Measurements from ENCODE around the gene BSN. TPM values are rescaled to one million over a fixed set of nuclear protein-coding genes. Genes with fewer than 3 reads are reported as not detected.

Gene BSN
- polyA plus RNA-seq, 1 donor, result 1.2 TPM

DNA sequence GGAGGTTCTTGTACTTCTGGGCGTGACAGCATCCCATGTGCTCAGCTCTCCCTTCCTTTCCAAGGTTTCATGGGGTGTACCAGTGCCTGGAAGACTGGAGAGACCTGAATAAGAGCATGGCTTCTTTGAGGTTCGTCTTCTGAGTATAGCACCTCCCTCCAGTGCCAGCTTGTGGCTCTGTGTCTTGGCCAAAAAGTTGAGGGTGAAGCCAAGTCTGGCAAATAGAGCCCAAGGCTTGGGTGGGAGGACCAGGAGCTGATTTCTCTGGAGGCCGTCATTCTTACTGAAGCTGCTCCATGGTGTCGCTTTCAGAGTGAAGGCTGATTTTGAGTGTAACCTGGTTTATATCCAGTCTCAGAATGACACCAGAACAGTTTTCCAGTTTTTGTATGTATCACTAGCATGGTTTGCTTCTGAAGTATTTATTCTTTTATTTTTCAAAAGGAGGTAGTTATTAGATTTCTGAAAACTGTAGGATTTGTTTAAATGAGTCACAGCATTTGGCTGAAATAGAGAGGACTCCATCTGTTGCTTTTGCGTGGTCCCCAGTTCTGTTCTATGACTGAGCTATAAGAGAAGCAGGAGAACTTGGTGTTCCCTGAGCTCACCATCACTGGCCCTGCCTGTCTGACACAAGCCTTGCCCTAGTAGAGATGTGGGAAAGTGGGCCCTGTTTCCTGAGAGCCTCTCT lies 47.2 kb downstream of the BSN start:
- no peak for DNase-seq (ENCODE audit: low read depth)

- no peak for DNase-seq (ENCODE audit: low read depth)
These were observed 47.8 kb downstream of the BSN start for GRCh38 chr3:49602049-49602554.

- no peak for DNase-seq (ENCODE audit: low read depth)
These were observed 48.7 kb downstream of the BSN start for GRCh38 chr3:49602877-49603411.

DNA sequence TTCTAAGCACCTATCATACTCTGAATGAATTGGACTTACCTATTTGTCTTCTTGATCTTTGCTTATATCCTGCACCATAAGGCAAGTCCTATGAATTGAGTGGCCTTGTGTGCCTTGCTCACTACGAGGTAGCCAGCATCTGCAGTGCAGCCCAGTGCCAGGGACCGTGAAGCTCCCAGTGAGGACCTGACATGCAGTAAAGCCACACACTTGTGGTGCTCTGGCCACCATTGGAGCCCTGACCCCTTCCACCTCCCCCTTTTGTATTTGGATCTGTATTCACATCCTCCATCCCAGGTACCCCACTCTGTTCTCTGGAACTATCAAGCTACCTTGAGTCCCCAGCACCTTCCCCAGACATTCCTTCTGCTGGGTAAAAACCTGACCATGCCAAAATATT lies 52.1 kb downstream of the BSN start:
- no peak for DNase-seq (ENCODE audit: low read depth)

DNA sequence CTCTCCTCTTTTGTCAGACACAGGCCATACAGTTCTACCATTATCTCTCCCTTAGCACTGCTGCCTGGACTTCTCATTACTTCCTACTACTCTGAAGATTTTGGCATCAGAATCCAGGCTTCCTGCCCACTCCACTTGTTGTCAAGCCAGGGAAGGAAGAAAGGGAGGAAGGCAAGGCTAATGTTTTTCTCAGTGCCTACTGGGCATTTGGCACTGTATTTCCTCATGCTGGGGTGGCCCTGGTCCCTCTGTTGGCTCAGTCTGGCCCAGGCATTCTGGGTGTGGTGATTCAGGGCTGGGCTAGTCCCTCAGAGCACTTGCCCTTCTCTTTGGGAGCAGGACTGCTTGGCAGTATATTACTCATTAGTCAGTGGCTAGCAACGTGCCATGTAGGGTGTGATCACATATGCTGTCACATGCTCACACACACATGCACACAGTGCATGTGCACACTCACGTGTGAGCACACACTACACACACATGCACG lies 52.9 kb downstream of the BSN start:
- no peak for DNase-seq (ENCODE audit: low read depth)

GRCh38 chr3:49607796-49608195 lies 53.5 kb downstream of the BSN start:
- DNase-seq (ENCODE audit: low read depth), result no peak

GRCh38 chr3:49609314-49609713 lies 55.0 kb downstream of the BSN start:
- DNase-seq (ENCODE audit: low read depth), result no peak

DNA sequence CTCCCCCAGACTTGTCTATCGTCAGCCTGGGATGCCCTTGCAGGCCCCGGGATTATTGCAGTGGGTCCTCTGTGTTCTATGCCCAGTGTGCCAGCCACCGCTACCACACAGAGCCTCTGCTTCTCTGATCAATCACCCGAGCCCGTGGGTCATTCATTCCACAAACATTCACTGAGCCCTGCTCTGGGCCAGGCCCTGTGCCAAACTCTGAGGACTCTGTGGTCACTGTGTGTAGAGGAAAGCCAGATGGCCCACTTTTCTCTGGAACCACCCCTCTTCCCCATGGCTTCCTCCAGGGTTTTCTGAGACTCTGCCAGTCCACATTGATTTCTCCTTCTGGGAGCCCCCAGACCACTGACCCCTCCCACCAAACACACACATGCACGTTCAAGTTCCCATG lies 55.5 kb downstream of the BSN start:
- no peak for DNase-seq (ENCODE audit: low read depth)

- DNase-seq (ENCODE audit: low read depth), result no peak
These were observed 56.5 kb downstream of the BSN start for GRCh38 chr3:49610666-49611280.

- no peak for DNase-seq (ENCODE audit: low read depth)
These were observed 57.0 kb downstream of the BSN start for GRCh38 chr3:49611291-49611690.

- no peak for DNase-seq (ENCODE audit: low read depth)
These were observed 57.4 kb downstream of the BSN start for GRCh38 chr3:49611719-49612118.

GRCh38 chr3:49614936-49615335 lies 60.7 kb downstream of the BSN start:
- DNase-seq (ENCODE audit: low read depth), result no peak

DNA sequence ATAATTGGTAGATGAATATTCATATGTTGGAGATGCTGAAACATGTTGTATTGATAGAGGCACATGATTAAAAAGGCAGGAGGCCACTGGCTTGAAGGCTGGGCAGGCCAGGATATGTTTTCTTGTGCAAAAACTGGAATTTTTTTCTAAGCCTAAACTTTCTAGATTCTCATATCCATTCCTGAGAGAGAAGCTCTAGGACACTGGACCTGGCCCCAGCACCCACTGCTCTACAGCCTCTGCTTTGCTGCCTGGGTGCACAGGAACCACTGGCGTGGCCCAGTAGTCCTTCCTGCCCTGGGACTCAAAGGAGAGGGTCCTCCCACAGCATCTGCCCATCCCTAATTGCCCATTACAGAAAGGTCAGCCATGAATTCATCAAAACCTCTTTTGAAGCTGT lies 61.8 kb downstream of the BSN start:
- no peak for DNase-seq (ENCODE audit: low read depth)

- no peak for DNase-seq (ENCODE audit: low read depth)
These were observed 62.2 kb downstream of the BSN start for GRCh38 chr3:49616491-49616941.

- DNase-seq (ENCODE audit: low read depth), result no peak
These were observed 63.2 kb downstream of the BSN start for GRCh38 chr3:49617390-49618013.

GRCh38 chr3:49618412-49618811 lies 64.1 kb downstream of the BSN start:
- DNase-seq (ENCODE audit: low read depth), result no peak

DNA sequence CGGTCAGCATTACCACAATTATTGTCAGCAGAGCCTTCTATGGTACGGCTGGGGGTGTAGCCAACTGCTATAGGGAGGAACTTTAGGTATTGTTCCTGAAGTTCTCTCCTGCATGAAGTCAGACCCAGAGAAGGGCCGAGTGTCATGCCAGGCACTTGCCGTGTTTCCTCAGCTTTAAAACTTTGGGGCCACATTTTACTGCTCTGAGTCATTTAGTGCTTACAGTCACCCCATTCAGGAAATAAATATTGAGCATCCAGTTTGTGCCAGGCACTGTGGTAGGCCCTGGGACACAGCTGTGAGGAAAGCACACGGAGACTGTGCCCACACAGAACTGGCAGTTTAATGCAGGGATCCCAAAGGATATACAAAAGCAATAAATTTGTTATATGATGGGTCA lies 65.4 kb downstream of the BSN start:
- DNase-seq (ENCODE audit: low read depth), result no peak

GRCh38 chr3:49620728-49621127 lies 66.5 kb downstream of the BSN start:
- no peak for DNase-seq (ENCODE audit: low read depth)

- DNase-seq (ENCODE audit: low read depth), result no peak
These were observed 68.8 kb downstream of the BSN start for GRCh38 chr3:49623071-49623470.

DNA sequence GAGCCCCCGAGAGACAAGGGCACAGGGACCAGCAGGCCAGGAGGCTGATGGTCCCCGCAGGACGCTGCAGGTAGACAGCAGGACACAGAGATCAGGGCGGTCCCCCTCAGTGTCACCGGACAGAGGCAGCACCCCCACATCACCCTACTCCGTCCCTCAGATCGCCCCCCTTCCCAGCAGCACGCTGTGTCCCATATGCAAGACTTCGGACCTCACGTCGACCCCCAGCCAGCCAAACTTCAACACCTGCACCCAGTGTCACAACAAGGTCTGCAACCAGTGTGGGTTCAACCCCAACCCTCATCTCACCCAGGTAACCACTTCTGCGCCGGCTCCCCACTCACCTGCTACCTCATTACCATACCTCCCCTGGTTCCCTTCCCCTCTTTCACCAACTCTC lies 70.8 kb downstream of the BSN start:
- no peak for DNase-seq (ENCODE audit: low read depth)

DNA sequence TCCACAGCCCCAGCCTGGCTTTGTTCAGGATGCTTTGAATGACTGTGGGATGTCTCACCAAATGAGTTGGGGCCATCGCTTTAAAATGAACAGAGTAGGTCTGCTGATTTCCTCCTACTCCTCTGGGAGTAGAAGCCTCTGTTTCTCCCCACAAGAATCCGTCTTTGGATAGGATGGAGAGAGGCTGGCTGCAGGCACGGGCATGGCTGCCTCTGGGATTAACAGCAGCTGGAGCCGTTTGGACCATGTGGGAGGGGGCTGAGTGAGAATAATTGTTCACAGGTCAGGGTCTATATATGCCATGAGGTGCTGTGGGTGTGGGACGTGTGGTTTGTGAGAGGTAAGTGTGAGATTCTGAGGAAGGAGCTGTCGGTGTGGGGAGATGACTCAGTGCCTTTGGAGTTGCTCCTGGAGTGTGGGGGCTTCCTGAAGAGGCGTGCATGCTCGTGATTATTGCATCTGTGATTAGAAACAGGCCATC lies 71.9 kb downstream of the BSN start:
- DNase-seq (ENCODE audit: low read depth), result no peak

GRCh38 chr3:49626796-49627195 lies 72.5 kb downstream of the BSN start:
- DNase-seq (ENCODE audit: low read depth), result no peak
